ENCODE data around the gene HSP90AA1. TPM values are rescaled to one million over a fixed set of nuclear protein-coding genes. Genes with fewer than 3 reads are reported as not detected.
"Not testable (repeated sequence)": the region's sequence is repeated elsewhere in the genome, so short reads cannot be mapped to it uniquely, and the experiment has no call there.

HSP90AA1 gene
- total RNA-seq = 100 to 1,000 TPM; 315 to 501 (median 402) TPM
- polyA plus RNA-seq = 100 to 1,000 TPM; 525 to 612 TPM
- long read RNA-seq, donor 1, transcript HSP90AA1-205 (2 exons, 429 nt) = minor isoform, 39 of 305 reads
- long read RNA-seq, donor 1, transcript HSP90AA1-201 (11 exons, 3,379 nt) = major isoform, 62 of 305 reads
- long read RNA-seq, donor 1, partial matches to known transcripts = 194 of 305 reads
- long read RNA-seq, donor 1, other reads (novel, unspliced or antisense) = 10 of 305 reads
- long read RNA-seq, donor 2, transcript HSP90AA1-201 (11 exons, 3,379 nt) = major isoform, 54 of 278 reads
- long read RNA-seq, donor 2, transcript HSP90AA1-205 (2 exons, 429 nt) = minor isoform, 41 of 278 reads
- long read RNA-seq, donor 2, partial matches to known transcripts = 176 of 278 reads
- long read RNA-seq, donor 2, other reads (novel, unspliced or antisense) = 7 of 278 reads
- long read RNA-seq, donor 3, transcript HSP90AA1-201 (11 exons, 3,379 nt) = major isoform, 9 of 172 reads
- long read RNA-seq, donor 3, partial matches to known transcripts = 155 of 172 reads
- long read RNA-seq, donor 3, other reads (novel, unspliced or antisense) = 8 of 172 reads

DNA sequence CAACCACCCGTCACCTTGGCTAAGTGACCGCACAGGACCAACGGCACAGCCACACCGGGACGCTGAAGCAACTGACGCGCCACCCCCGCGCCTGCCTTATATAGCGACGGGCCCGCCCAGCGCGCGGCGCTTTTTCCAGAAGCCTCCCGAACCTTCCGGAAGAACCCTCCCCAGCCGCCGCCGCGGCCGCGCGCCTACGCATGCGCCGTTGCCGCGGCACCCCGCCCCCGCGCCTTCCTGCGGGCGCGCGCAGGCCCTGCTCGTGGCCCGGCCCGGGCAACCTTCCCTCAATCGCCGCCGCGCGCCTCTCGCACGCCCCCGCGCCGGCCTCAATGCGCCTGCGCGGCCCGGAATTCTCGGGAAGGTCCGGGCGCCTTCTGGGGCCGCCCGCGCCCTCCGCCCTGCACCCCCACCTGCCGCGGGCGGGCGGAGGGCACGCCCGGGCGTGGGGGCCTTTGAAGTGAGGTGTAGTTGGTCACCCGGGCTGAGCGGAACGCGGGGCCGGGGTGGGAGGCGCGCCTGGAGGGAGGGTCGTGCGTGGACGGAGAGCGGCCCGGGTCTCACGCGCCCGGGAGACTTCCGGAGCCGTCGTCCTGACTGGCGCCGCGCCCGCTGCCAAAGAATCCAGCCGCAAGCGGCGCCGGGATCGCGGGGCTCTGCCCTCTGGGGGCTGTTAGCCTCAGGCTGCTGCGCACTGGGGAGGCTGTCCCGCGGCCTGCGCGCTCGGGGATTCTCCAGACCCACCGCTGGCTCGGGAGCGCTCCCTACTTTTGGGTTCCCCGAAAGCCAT, at the start of gene HSP90AA1:
Gene HSP90AA1 (minus strand): TSS at position 73 of the 790 bp plus-strand sequence. CDS start 666 bp downstream, outside the sequence.
- Histone ChIP-seq H3K9me3 (no peaks in the 10 kb centered on the region), H3K4me3 (peak within 1 kb of the TSS; percentile 72 to 99 (median 86)), H3K36me3 (peaks cover 0 to 40% (median 35%) of the 10 kb centered on the region in 9 donors), H3K27me3 (no peaks in the 10 kb centered on the region), H3K4me1 (peaks cover 5 to 55% (median 50%) of the 10 kb centered on the region in 9 donors), H3K27ac (peak within 1 kb of the TSS; percentile 99 to 100 (median 100))
- 0 to 1% methylated on average over 82 to 106 of the region's 106 CpGs for WGBS, 2 donors
- ATAC-seq (peak; percentile 83 to 95 (median 91)), DNase-seq (peak; percentile 95)
- intact Hi-C loops (cut with DNase I) = loop anchor here in 5 of 10 donors (2.0 to 10.0 kb wide), 7 partner anchors 40 to 230 kb away; partner anchors contain the start of genes DYNC1H1 (in 2 of the 5), ZNF839 (in 2 of the 5) and WDR20 (in 1 of the 5)
- TF ChIP-seq, protein P1, sequence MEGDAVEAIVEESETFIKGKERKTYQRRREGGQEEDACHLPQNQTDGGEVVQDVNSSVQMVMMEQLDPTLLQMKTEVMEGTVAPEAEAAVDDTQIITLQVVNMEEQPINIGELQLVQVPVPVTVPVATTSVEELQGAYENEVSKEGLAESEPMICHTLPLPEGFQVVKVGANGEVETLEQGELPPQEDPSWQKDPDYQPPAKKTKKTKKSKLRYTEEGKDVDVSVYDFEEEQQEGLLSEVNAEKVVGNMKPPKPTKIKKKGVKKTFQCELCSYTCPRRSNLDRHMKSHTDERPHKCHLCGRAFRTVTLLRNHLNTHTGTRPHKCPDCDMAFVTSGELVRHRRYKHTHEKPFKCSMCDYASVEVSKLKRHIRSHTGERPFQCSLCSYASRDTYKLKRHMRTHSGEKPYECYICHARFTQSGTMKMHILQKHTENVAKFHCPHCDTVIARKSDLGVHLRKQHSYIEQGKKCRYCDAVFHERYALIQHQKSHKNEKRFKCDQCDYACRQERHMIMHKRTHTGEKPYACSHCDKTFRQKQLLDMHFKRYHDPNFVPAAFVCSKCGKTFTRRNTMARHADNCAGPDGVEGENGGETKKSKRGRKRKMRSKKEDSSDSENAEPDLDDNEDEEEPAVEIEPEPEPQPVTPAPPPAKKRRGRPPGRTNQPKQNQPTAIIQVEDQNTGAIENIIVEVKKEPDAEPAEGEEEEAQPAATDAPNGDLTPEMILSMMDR (IDR thresholded peaks at IDR 0.05) = peak in 6 of 9 donors; percentile 12 to 49 (median 34)

DNA sequence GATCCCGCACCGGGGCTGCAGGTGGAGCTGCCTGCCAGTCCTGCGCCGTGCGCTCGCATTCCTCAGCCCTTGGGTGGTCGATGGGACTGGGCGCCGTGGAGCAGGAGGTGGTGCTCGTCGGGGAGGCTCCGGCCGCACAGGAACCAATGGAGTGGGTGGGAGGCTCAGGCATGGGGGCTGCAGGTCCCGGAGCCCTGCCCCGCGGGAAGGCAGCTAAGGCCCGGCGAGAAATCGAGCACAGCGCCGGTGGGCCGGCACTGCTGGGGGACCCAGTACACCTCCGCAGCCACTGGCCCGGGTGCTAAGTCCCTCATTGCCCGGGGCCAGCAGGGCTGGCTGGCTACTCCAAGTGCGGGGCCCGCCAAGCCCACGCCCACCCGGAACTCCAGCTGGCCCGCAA, 48.6 kb upstream of the HSP90AA1 start:
- not testable (repeated sequence) for ATAC-seq, H3K27me3 ChIP-seq, H3K4me3 ChIP-seq, H3K27ac ChIP-seq, H3K4me1 ChIP-seq, DNase-seq, H3K9me3 ChIP-seq
- intact Hi-C loops (cut with DNase I) = loop anchor here in 1 of 10 donors (5.0 kb wide), 1 partner anchor 48 kb away; the partner anchor contains the start of gene HSP90AA1
- H3K36me3 ChIP-seq = peaks cover 0 to 11% (median 0%) of the 10 kb centered on the region in 9 donors
- 97 to 98% methylated on average over 23 to 30 of the region's 30 CpGs for WGBS, 2 donors

DNA sequence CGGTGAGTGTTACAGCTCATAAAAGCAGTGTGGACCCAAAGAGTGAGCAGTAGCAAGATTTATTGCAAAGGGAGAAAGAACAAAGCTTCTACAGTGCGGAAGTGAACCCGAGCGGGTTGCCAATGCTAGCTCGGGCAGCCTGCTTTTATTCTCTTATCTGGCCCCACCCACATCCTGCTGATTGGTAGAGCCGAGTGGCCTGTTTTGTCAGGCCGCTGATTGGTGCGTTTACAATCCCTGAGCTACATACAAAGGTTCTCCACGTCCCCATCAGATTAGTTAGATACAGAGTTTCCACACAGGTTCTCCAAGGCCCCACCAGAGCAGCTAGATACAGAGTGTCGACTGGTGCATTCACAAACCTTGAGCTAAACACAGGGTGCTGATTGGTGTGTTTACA, 47.9 kb upstream of the HSP90AA1 start:
- not testable (repeated sequence) for ATAC-seq, H3K27ac ChIP-seq, H3K9me3 ChIP-seq, H3K4me1 ChIP-seq, H3K4me3 ChIP-seq, H3K27me3 ChIP-seq, DNase-seq
- 91 to 92% methylated on average over 10 of the region's 10 CpGs for WGBS, 2 donors
- peaks cover 0 to 11% (median 0%) of the 10 kb centered on the region in 9 donors for H3K36me3 ChIP-seq
- intact Hi-C loops (cut with DNase I) = loop anchor here in 1 of 10 donors (5.0 kb wide), 1 partner anchor 47 kb away; the partner anchor contains the start of gene HSP90AA1

DNA sequence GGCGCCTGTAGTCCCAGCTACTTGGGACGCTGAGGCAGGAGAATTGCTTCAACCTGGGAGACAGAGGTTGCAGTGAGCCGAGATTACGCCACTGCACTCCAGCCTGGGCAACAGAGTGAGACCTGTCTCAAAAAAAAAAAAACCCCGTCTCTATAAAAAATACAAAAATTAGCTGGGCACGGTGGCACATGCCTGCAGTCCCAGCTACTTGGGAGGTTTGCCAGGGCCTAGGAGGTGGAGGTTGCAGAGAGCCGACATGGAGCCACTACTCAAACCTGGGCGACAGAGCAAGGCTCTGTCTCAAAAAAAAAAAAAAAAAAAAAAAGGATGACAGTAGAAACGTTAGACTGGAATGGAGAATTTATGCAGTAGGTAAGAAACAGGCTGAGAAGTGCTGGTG, 47.2 kb upstream of the HSP90AA1 start:
- H3K4me3 ChIP-seq; H3K4me1 ChIP-seq; ATAC-seq; H3K27me3 ChIP-seq; H3K9me3 ChIP-seq; intact Hi-C loops (cut with DNase I); DNase-seq; H3K27ac ChIP-seq: not testable (repeated sequence)
- H3K36me3 ChIP-seq = peaks cover 0 to 11% (median 0%) of the 10 kb centered on the region in 9 donors
- 96 to 97% methylated on average over 9 of the region's 9 CpGs for WGBS, 2 donors

DNA sequence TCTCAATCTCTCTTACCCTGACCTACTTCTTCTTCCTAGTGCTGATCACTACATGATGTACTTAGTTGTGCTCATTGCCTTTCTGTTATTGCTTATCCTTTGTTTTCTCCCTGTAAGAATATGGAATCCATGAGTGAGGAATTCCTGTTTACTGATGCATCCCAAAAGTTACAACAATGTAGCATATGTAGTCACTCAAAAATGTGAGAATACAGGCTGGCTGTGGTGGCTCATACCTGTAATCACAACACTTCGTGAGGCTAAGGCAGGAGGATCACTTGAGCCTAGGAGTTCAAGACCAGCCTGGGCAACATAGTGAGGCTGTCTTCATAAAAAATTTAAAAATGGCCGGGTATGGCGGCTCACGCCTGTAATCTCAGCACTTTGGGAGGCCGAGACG, 44.9 kb upstream of the HSP90AA1 start:
- WGBS, 2 donors = 78 to 80% methylated on average over 6 of the region's 6 CpGs
- Histone ChIP-seq H3K36me3 (peaks cover 0 to 11% (median 0%) of the 10 kb centered on the region in 9 donors), H3K4me3 (no peak overlapping the region), H3K27me3 (no peaks in the 10 kb centered on the region), H3K9me3 (no peaks in the 10 kb centered on the region), H3K4me1 (no peaks in the 10 kb centered on the region), H3K27ac (no peak overlapping the region)
- DNase-seq (no peak), ATAC-seq (no peak)
- intact Hi-C loops (cut with DNase I) = no loop called here
- TF ChIP-seq, protein P1 (IDR thresholded peaks at IDR 0.05) = no peak

Data from heart right ventricle (tissue), 16 donors.